ENCODE results near the gene SLC12A6.
"Not testable (repeated sequence)": the region's sequence is repeated elsewhere in the genome, so short reads cannot be mapped to it uniquely, and the experiment has no call there.

DNA sequence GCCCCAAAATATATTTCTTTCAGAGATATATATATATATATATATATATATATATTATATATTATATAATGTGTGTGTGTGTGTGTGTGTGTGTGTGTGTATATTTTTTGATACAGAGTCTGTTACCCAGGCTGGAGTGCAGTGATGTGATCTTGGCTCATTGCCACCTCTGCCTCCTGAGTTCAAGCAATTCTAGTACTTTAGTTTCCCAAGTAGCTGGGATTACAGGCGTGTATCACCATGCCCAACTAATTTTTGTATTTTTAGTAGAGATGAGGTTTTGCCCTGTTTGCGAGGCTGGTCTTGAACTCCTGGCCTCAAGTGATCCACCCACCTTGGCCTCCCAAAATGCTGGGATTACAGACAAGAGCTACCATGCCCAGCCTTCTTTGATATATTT, 38.0 kb upstream of the SLC12A6 start:
- TF ChIP-seq, protein P1, sequence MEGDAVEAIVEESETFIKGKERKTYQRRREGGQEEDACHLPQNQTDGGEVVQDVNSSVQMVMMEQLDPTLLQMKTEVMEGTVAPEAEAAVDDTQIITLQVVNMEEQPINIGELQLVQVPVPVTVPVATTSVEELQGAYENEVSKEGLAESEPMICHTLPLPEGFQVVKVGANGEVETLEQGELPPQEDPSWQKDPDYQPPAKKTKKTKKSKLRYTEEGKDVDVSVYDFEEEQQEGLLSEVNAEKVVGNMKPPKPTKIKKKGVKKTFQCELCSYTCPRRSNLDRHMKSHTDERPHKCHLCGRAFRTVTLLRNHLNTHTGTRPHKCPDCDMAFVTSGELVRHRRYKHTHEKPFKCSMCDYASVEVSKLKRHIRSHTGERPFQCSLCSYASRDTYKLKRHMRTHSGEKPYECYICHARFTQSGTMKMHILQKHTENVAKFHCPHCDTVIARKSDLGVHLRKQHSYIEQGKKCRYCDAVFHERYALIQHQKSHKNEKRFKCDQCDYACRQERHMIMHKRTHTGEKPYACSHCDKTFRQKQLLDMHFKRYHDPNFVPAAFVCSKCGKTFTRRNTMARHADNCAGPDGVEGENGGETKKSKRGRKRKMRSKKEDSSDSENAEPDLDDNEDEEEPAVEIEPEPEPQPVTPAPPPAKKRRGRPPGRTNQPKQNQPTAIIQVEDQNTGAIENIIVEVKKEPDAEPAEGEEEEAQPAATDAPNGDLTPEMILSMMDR (IDR thresholded peaks at IDR 0.05; ENCODE audit: insufficient read depth, low read length, poor library complexity, severe bottlenecking): not testable (repeated sequence)
- not testable (repeated sequence) for TF ChIP-seq EZH2phosphoT487 (conservative IDR thresholded peaks at IDR 0.05; ENCODE audit: low read length)
